DND-41 (cell line): ENCODE data around the gene CENPO.

Experiments used
- CTCF ChIP-seq: IDR thresholded peaks from 2 replicates; pipeline ENCODE4 v1.5.1; 2012; ENCODE audit warnings: borderline replicate concordance, low read length, moderate library complexity, mild to moderate bottlenecking; ENCODE audit not compliant: poor library complexity, severe bottlenecking; ENCODE audit errors: extremely low read depth
- EZH2 ChIP-seq: IDR thresholded peaks from 3 replicates; pipeline ENCODE4 v1.6.1; 2012; ENCODE audit warnings: borderline replicate concordance, low read depth, mild to moderate bottlenecking, moderate library complexity, low read length, inconsistent platforms; ENCODE audit not compliant: severe bottlenecking

DNA sequence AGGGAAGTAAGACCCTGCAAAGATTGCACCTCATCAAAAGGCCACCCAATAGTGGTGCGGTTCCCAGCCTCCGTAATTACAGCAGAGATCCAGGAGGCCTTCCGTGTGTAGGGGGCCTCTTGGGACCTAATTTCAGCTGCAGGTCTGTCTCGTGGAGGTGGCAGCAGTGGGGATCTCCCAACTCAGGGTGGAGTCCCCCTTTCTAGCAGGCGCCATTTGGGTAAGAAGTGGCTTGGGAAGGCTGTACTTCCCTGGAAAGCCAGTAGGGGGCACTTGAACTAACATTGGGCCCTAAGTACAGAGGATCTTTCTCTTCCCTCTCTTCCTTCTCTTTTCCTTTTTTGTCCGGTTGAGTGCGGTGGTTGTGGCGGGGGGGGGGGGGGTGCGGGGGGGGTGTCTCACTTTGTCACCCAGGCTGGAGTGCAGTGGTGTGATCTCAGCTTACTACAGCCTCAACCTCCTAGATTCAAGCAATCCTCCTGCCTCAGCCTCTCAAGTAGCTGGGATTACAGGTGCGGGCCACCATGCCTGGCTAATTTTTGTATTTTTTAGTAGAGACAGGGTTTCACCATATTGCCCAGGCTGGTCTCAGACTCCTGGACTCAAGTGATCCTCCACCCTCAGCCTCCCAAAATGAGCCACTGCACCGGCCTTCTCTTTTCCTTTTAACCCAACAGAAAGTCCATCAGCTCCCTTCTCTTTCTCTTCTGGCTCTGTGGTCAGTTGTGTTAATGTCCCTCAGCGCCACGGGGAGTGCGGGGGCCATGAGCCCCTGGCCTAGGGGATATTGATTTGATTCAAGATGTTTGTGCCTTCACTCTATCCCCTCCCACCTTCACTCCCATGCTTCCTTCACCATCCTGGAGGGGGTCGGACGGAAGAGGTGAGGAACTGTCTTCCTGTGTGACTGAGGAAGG lies 32.0 kb downstream of the CENPO start:
- peak; percentile 82 for TF ChIP-seq CTCF
- no peak for TF ChIP-seq EZH2
